Subcutaneous adipose tissue (tissue), 4 donors: ENCODE data around the gene NAALADL2. TPM values are rescaled to one million over a fixed set of nuclear protein-coding genes. Genes with fewer than 3 reads are reported as not detected.

Source experiments
- CTCF ChIP-seq: fragments of 450-650 bp; IDR thresholded peaks from one replicate; pipeline ENCODE4 v1.5.1; 2016; ENCODE audit warnings: low read depth, mild to moderate bottlenecking, control low read depth, antibody characterized with exemption, moderate library complexity
- total RNA-seq, 4 donors: library from RNA; depleted of rRNA; stranded (reverse); fragments of >200 nt; gene quantifications; one replicate each; pipeline ENCODE4 v1.1.0, GENCODE V29; 2016

NAALADL2 gene
- total RNA-seq, 4 donors from 2014 or later: 9.4 to 18.1 (median 11.8) TPM

GRCh38 chr3:175312791-175313190 lies 453.7 kb downstream of the NAALADL2 start:
- no peak for TF ChIP-seq CTCF

GRCh38 chr3:175316799-175317198 lies 457.7 kb downstream of the NAALADL2 start:
- no peak for TF ChIP-seq CTCF

- TF ChIP-seq CTCF: no peak
These were observed 466.3 kb downstream of the NAALADL2 start for GRCh38 chr3:175325440-175325839.

GRCh38 chr3:175326041-175326440 lies 466.9 kb downstream of the NAALADL2 start:
- no peak for TF ChIP-seq CTCF

GRCh38 chr3:175329373-175329772 lies 470.2 kb downstream of the NAALADL2 start:
- no peak for TF ChIP-seq CTCF

GRCh38 chr3:175335229-175335628 lies 476.1 kb downstream of the NAALADL2 start:
- TF ChIP-seq CTCF: no peak

- TF ChIP-seq CTCF: no peak
These were observed 477.4 kb downstream of the NAALADL2 start for GRCh38 chr3:175336406-175337133.
